Posterior cingulate gyrus (tissue), 11 donors: Measurements from ENCODE around the gene CALD1.
"Not testable (repeated sequence)": the region's sequence is repeated elsewhere in the genome, so short reads cannot be mapped to it uniquely, and the experiment has no call there.

Source experiments
- DNase-seq, 10 donors: peaks; one replicate each; pipeline versions ENCODE4 v3.0.0 to v3.0.0-alpha.2; 2020 to 2021; ENCODE audit warnings: mixed read lengths in 3 of 10
- intact Hi-C: fragments of 100-400 bp; cut with DNase I; formaldehyde crosslinking; loops from one replicate; pipeline ENCODE4 v1.15.1; 2023

CALD1 gene

GRCh38 chr7:134941185-134941900 lies 161.9 kb downstream of the CALD1 start:
- no peak for DNase-seq
- intact Hi-C loops: loop anchor here (5.0 kb wide), 1 partner anchor 49 kb away; no protein-coding TSS in a partner anchor

DNA sequence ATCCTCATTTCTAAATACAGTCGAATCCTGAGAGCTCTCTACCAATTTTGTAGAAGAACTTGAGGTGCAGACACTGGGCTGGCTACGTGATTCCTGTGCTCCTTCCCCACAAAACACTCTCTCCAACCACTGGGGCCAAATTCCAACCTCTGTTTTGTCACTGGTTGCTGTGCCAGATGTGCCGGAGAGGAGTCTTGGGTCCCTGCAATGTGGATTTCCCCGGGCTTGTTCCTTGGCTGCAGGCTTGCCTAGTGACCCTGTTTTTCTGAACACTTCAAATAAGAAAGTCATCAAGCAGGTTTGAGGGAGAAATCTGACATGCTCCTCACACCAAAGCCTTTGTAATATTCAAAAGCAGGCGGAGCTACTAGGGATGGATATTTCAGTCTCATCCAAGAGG lies 162.5 kb downstream of the CALD1 start:
- intact Hi-C loops: loop anchor here (5.0 kb wide), 1 partner anchor 50 kb away; no protein-coding TSS in a partner anchor
- no peak for DNase-seq

- DNase-seq: no peak
- intact Hi-C loops: loop anchor here (5.0 kb wide), 1 partner anchor 51 kb away; no protein-coding TSS in a partner anchor
These were observed 163.4 kb downstream of the CALD1 start for GRCh38 chr7:134942690-134943466.

GRCh38 chr7:134943785-134944400 lies 164.5 kb downstream of the CALD1 start:
- intact Hi-C loops: loop anchor here (2.0 to 5.0 kb wide), 2 partner anchors 52 to 253 kb away; no protein-coding TSS in a partner anchor
- no peak for DNase-seq

DNA sequence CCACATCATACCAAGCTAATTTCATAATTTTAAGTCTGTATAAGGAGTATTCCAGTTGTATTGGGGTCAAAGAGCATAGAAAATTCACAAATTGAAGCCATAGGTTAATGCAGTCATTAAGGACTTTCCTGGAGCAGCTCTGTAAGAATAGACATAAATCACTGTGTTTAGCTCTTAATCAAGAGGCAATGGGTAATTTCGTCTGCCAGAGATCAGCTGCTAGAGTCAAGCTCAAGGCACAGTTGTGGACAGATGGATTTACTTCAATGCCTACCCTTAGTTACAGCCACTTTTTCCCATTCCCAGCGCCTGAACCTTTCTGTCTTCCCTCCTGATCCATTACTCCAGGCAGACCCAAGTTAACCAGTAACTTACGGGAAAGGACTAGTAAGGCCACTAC lies 166.3 kb downstream of the CALD1 start:
- intact Hi-C loops: loop anchor here (2.0 kb wide), 1 partner anchor 255 kb away; no protein-coding TSS in a partner anchor

DNA sequence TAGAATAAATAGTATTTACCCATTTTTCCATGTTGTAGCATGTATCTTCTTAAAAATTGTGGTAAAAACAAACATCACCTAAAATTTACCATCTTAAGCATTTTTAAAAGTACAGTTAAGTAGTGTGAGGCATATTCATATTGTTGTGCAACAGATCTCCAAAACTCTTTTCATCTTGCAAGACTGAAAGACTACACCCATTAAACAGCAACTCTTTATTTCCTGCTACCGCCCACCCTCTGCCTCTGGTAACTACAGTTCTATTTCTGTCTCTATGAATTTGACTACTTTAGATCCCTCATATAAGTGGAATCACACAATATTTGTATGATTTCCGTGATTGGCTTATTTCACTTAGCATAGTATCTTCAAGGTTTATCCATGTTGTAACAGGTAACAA lies 166.8 kb downstream of the CALD1 start:
- DNase-seq: no peak
- intact Hi-C loops: no loop called here

More for the DNA sequence above, 166.3 kb downstream of the CALD1 start:
- DNase-seq: no peak

DNA sequence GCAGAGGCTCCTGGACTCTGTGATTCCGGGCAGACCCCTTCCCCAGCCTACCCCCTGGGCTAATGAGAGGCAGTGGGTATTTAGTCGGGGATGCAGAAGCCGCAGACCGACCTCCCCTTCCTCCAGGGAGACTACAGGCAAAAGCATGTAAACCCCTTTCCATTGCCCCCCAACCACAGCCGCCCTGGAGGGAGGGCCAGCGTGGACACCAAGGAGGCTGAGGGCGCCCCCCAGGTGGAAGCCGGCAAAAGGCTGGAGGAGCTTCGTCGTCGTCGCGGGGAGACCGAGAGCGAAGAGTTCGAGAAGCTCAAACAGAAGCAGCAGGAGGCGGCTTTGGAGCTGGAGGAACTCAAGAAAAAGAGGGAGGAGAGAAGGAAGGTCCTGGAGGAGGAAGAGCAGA lies 167.9 kb downstream of the CALD1 start:
- intact Hi-C loops: no loop called here
- DNase-seq: peak in 1 of 10 donors; percentile 70

- no peak for DNase-seq
- intact Hi-C loops: no loop called here
These were observed 168.4 kb downstream of the CALD1 start for GRCh38 chr7:134947831-134948230.

- intact Hi-C loops: no loop called here
- no peak for DNase-seq
These were observed 168.8 kb downstream of the CALD1 start for GRCh38 chr7:134948246-134948645.

GRCh38 chr7:134948736-134949135 lies 169.3 kb downstream of the CALD1 start:
- no peak for DNase-seq
- intact Hi-C loops: no loop called here

DNA sequence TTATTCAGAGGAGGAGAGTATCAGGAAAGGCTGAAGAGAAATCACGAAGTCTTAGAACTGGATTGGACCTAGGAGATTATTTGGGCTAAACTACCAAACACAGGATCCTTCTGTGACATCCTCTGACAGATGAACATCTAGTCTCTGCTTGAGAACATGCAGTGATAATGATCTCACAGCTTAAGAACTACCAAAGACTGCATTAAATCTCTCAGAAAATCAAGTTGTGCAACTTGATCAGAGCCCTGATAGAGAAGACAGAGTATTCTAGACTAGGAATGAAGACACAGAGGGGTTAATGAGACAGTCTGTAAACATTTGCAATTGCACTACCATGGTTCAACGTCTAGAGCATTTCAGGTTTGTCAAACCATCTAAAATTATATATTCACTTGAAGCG lies 169.7 kb downstream of the CALD1 start:
- intact Hi-C loops: no loop called here
- DNase-seq: no peak

DNA sequence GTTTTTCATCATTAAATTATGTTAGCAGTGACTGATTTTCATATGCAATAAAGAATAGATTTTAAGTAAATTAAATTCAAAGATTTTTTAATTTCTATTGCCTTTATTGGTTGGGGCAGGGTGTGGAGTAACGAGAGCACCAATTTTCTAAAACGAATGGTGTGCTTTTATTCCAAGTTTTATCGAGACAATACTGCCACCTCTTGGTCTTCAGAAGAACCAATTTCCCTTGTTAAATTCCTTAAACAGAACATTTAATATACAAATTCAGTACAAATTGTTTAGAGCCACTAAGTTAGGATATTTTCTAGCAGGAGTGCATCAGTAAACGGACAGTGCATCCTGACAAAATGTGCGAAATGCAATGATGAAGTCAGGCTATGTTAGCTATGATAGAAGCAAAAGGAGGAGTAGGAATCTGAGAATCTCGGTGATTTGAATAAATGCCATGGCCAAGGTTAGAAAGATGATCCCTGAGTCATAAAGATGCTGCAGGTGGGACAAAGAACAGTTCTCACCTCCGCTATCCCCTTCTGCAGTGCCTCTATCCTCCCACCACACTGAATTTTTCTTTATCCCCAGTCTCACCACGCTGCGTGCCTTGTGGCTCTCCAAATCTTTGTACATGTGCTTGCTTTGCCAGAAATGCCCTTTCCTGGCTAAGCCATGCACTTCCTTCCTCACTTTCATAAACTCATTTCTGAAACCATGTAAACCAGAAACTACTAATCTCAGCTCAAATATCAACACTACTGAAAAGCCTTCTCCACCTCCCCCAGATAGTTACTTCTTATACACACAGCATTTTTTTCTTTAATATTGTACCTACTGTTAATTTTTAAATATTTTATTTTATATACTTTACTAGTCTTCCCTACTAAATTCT lies 175.0 kb downstream of the CALD1 start:
- intact Hi-C loops: loop anchor here (2.0 to 5.0 kb wide), 2 partner anchors 264 to 322 kb away; no protein-coding TSS in a partner anchor
- no peak for DNase-seq

DNA sequence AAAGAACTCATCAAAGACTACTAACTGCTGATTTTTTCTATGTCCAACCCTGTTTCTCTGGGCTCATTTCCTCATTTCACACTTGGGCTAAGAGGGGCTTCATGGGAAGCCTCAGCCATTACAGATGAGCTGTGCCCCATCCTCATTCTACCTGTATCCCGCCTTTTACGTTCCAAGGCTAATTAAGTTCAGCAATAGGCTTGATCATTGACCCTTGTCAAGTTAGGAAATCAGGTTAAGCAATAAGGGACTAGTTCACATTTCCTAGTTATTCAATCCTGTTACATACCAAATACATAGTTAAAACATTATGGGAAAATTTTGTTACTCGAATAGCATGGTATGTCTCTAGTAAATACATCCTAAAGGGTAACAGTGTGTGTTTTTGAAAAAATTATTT lies 177.6 kb downstream of the CALD1 start:
- intact Hi-C loops: no loop called here

DNA sequence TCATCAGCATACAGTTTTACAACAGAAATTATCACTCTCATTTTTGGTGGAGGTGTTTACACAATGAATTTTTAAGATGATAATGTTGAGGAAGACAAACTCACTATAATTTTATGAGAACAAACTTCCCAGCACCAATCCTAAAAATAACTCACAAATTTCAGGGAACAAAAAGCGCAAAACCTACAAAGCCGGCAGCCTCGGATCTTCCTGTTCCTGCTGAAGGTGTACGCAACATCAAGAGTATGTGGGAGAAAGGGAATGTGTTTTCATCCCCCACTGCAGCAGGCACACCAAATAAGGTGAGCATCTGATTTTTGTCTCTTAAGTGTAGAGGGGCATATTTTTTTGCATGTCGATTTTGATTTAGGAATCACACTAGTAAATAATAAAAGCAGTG lies 180.4 kb downstream of the CALD1 start:
- no peak for DNase-seq
- intact Hi-C loops: no loop called here

More for the DNA sequence above, 177.6 kb downstream of the CALD1 start:
- no peak for DNase-seq

- no peak for DNase-seq
- intact Hi-C loops: no loop called here
These were observed 182.9 kb downstream of the CALD1 start for GRCh38 chr7:134962270-134962780.

- DNase-seq: no peak
- intact Hi-C loops: no loop called here
These were observed 183.6 kb downstream of the CALD1 start for GRCh38 chr7:134963036-134963435.

- intact Hi-C loops: no loop called here
- no peak for DNase-seq
These were observed 187.3 kb downstream of the CALD1 start for GRCh38 chr7:134966691-134967090.

- intact Hi-C loops: no loop called here
- DNase-seq: no peak
These were observed 188.7 kb downstream of the CALD1 start for GRCh38 chr7:134968110-134968509.

DNA sequence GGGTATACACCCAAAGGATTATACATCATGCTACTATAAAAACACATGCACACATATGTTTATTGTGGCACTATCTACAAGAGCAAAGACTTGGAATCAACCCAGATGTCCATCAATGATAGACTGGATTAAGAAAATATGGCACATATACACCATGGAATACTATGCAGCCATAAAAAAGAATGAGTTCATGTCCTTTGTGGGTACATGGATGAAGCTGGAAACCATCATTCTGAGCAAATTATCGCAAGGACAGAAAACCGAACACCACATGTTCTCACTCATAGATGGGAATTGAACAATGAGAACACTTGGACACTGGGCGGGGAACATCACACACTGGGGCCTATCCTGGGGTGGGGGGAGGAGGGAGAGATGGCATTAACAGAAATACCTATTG lies 202.2 kb downstream of the CALD1 start:
- intact Hi-C loops, DNase-seq: not testable (repeated sequence)

GRCh38 chr7:134985894-134986362 lies 206.5 kb downstream of the CALD1 start:
- DNase-seq: no peak
- intact Hi-C loops: loop anchor here (1.0 kb wide), 1 partner anchor 184 kb away; the partner anchor contains the start of gene CYREN
